Choroid plexus epithelial cell (primary cell): Measurements from ENCODE around the gene WIPF3.

Experiments
- DNase-seq: peaks from one replicate; pipeline ENCODE4 v3.0.0-alpha.2; 2010; ENCODE audit warnings: low read depth
- H3K4me3 ChIP-seq: 2 replicates; pipeline ENCODE4 v1.5.1; 2011; ENCODE audit warnings: low read depth, mild to moderate bottlenecking, control low read depth, low read length, moderate library complexity
- CTCF ChIP-seq: conservative IDR thresholded peaks from 2 replicates; pipeline ENCODE4 v1.5.1; 2011; ENCODE audit warnings: low read depth, mild to moderate bottlenecking, control low read depth, inconsistent platforms, low read length, moderate library complexity

The WIPF3 gene

GRCh38 chr7:29815181-29816105 lies 9.1 kb downstream of the WIPF3 start:
- no peak overlapping the region for H3K4me3 ChIP-seq
- no peak for DNase-seq

GRCh38 chr7:29818308-29818707 lies 12.0 kb downstream of the WIPF3 start:
- no peak for DNase-seq
- no peak for TF ChIP-seq CTCF
- H3K4me3 ChIP-seq: no peak overlapping the region

More at GRCh38 chr7:29815181-29816105, 9.1 kb downstream of the WIPF3 start:
- TF ChIP-seq CTCF: no peak

GRCh38 chr7:29825775-29826529 lies 19.6 kb downstream of the WIPF3 start:
- H3K4me3 ChIP-seq: no peak overlapping the region
- no peak for DNase-seq
- no peak for TF ChIP-seq CTCF

GRCh38 chr7:29826530-29826822 lies 20.2 kb downstream of the WIPF3 start:
- DNase-seq: no peak
- TF ChIP-seq CTCF: no peak
- no peak overlapping the region for H3K4me3 ChIP-seq

- DNase-seq: no peak
- H3K4me3 ChIP-seq: no peak overlapping the region
- TF ChIP-seq CTCF: no peak
Measured at GRCh38 chr7:29826904-29827303, 20.6 kb downstream of the WIPF3 start.

- TF ChIP-seq CTCF: no peak
- no peak overlapping the region for H3K4me3 ChIP-seq
- DNase-seq: no peak
Measured at GRCh38 chr7:29831705-29832104, 25.4 kb downstream of the WIPF3 start.
